NCI-H748 treated with DMSO at 0.1 percent for 48 hours (cell line): ENCODE results near the gene B3GALNT2.
A peak's percentile ranks its signal among the peaks of the same experiment; 100 is the strongest.

ENCODE experiments used
- DNase-seq: peaks from one replicate; lab custom pipeline; 2025; lab: John Stamatoyannopoulos, UW

Gene B3GALNT2

DNA sequence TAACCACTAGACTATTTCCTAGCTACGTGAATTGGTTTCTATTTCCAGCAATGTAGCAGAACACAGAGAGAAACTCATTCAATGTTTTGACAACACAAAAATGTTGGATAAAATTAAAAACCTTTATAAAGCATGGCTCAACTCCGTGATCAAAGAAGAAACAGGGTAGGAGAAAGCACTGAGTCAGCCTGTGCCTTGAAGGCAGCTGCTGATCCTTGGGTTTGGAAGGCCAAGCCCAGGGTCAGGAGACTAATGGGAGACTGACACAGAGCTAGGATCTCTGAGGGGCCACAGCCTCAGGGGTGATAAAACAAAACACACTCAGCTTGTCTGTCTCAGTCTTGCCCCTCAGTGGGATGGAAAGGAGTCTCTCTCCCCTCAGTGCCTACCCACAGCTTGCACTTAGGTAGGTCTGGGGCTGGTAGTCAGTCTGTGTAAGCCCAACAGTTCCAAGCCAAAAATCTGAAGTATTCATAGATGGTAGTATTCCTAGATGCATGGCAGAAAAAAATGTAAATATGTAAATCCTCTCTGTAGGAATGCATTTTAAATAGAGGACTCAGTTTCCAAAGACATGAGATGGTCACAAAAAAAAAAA is 53.3 kb downstream of the B3GALNT2 start:
- no peak for DNase-seq

DNA sequence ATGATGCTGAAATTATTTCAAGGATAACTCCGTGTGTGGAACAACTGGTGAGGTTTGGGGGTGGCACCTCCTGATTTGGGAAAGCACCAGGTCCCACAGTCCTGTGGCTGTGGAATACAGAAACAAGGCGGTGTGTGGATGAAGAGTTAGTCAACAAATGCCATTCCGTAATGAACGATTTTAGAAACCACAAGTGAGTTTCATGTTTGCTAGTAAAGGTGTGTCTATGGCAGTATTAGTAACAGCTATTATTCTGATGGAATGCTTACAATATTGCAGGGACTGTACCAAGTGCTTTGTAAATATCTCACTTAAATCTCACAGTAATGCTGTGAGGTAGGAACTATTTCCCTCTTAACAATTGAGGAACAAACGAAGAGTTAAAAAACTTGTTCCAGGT is 53.8 kb downstream of the B3GALNT2 start:
- DNase-seq = no peak

DNA sequence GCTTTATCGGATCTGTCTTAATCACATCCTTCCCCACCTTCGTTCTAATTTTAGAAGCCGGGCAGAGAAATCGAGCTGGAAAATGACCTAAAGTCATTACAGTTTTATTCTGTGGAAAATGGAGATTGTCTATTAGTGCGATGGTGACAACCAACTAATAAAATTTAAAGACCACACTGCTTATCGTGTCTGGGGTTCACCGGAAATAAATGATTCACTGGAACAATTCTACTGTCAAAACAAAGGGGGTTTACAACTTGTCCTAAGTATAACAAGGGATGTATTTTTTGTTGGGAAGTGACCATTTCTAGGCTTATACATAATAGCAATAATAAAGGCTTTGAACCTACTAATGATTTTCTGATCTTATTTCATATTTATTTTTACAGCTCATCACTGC is 55.6 kb downstream of the B3GALNT2 start:
- DNase-seq = no peak

DNA sequence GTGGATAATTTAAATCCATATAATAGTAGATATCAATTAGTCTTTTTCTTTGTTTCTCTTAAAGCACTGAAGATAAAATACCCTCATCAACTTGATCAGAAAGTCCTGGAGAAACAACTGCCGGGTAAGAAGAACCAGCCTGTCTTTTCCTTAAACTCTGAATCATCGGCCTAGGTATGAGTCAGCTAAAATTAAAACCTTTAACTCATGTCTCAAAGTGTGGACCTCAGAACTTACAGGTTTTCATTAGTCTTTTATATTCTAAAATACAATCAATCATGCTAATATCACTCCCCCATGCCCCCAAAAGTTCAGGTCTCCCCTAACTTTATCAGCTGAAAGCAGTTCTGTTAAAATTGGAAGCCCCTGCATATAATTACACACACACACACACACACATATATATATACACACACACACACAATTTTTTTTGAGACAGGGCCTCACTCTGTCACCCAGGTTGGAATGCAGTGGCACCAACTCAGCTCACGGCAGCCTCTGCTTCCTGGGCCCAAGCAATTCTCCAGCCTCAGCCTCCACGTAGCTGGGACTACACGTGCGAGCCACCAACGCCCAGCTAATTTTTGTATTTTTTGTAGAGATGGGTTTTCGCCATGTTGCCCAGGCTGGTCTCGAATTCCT is 61.3 kb downstream of the B3GALNT2 start:
- no peak for DNase-seq

DNA sequence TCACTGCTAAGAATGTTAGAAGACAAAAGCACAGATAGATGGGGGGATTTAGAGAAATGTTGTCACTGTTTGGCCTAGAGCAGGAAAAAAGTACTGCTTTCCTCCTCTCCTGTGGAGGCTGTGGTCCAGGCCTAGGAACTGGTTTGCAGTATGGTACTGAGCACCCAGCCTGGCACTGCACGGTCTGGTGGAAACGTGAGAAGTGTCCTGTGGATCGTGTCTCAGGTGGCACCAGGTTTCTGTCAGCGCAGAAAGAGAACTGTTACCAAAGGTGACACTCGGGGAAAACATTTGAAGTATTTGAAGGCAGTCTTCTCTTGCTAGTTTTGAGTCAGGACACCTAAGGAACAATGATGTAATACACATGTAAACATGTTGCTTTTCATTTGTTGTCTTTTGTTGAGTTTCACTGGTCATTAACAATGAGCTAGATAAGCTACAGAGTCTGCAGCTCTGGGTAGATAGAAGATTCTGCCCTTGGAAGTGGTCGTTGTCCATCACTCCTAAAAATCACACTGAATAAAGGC is 63.0 kb downstream of the B3GALNT2 start:
- DNase-seq = no peak

DNA sequence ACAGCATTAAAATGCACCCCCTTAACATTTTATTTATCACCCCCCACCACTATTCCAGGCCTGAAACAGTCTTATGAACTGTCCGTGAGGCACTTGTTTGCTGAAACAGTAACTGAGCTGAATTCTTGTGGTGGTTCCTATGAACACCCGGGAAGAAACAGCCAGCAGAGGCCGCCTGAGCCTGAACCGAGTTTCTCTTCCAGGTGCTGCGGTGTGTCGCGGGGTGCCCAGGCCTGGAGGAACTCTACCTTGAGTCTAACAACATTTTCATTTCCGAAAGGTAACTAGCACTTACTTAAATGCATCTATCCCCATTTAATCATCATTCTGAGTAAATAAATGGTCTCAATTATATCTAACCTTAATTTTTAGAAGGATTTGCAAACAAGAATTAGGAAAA is 70.3 kb downstream of the B3GALNT2 start:
- no peak for DNase-seq

DNA sequence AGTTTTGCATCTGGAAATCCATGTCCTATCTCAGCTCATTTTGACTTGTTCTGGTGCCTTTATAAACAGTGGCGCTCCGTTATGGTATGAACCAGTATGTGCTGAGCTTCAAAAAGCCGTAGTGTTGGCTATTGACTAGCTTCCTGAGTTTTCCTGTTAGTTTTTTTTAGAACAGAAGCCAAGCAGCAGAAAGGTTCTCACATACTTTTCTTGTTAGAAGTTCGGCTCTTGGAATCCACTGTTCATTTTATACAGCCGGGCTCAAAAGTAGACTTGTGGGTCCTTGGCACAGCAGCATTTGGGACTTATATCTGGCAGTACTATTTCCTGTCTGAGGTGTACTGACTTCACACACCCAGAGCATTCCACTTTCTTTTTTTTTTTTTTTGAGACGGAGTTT is 73.3 kb downstream of the B3GALNT2 start:
- no peak for DNase-seq

DNA sequence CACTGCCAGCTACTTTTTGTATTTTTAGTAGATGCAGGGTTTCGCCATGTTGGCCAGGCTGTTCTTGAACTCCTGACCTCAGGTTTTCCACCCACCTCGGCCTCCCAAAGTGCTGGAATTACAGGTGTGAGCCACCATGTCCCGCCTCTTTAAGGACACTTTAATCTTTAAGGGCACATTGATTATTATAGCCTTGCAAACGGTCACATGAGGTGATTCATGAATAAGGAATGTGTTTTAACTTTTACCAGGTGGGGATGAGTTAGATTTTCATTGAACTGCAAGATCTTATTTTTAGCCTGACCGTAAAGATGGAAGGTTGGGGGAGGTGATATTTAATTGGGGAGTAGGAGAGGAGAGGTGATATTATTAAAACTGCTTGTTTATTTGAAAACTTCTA is 75.1 kb downstream of the B3GALNT2 start:
- DNase-seq = no peak

DNA sequence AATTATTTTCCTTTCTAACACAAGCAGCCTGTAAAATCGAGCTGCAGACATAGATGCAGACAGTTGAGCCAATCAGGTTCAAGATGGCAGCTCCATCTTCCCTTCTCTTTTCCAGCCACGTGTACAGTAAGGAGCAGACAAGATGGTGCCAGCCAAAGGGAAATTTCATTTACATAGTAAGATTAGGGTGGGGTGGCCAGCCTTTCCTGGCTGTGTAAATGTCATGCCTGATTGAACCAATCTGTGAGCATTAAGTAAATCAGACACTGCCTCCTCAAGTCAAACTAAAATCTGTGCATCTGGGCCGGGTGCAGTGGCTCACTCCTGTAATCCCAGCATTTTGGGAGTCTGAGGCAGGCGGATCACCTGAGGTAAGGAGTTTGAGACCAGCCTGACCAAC is 76.8 kb downstream of the B3GALNT2 start:
- no peak for DNase-seq

DNA sequence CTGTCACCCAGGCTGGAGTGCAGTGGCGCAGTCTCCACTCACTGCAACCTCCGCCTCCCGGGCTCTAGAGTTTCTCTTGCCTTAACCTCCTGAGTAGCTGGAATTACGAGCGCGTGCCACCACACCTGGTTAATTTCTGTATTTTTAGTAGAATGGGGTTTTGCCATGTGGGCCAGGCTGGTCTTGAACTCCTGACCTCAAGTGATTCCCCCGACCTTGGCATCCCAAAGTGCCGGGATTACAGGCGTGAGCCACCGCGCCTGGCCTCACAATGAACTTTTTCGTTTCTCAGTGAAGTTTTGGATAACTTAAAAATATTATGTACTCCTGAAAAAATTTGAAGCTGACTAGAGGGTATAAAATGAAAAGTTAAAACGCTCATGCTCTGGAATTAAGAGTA is 77.6 kb downstream of the B3GALNT2 start:
- no peak for DNase-seq

DNA sequence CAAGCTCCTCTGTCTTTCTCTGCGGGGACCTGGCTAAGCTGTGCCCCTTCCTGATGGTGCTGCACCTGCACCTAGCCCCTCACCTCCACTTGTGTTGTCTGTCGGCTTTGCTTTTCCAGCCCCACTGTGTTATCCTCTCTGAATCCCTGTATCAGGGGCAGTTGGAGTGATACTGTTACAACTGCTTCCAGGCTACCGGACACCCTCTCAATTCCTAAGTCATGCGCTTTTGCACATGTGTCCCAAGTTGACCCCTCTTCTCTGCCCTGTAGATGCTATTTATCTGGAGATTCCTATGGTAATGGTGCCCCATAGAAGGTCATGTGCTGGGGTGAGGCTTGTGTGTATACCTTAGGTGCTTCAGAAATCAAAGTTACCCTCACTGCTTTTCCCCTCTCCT is 78.1 kb downstream of the B3GALNT2 start:
- no peak for DNase-seq

DNA sequence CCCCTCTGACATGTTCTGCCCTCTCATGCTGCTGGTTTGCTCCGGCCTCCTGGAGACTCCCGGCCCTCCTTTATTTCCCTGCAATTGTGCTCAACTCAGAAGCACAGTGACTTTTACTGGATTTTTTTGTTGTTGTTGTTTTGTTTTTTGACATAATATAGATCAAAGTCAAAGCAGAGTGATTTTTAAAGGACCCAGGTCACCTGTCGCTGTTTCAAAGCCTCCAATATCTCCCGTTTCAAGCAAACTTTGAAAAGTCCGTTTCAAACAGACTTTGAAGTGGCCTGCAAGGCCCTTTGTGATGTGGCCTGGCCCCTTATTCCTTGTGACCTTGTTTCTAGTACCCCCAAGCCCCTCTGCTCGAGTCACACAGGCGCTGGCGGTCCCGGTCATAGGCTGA is 78.9 kb downstream of the B3GALNT2 start:
- DNase-seq = no peak

DNA sequence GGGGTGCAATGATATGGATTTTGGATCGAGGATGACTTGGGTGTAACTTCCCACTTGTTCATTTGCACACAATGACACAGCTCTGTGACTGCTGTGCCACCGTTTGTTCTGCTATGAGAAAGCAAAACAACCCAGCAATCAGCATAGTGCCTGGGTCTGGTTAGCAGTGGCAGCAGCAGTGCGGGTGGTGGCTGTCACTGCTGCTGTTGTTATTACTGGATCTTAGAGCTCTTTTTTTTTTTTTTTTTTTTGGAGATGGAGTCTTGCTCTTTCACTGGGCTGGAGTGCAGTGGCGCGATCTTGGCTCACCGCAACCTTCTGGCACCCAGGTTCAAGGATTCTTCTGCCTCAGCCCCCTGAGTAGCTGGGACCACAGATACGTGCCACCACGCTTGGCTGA is 80.2 kb downstream of the B3GALNT2 start:
- DNase-seq = no peak

DNA sequence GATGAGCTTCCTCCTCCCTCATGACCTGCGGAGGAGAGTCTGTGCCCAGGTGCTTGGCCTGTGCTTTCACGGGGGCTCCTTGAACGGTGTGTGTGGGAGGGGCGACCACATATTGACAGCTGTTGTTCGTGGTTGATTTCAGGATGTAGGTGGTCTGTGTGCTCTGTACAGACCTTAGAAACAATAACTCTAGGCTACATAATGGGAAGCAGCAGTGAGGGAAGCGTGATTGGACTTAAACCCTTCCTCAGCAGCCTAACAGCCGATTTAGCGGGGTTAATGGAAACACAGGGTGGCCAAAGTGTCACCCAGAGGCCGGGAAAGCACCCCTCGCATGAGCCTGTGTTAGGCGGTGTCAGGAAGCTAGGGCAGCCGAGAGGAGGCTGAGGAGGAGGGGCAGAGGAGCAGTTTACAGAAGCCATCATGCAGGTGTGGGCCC is 81.0 kb downstream of the B3GALNT2 start:
- DNase-seq = no peak

DNA sequence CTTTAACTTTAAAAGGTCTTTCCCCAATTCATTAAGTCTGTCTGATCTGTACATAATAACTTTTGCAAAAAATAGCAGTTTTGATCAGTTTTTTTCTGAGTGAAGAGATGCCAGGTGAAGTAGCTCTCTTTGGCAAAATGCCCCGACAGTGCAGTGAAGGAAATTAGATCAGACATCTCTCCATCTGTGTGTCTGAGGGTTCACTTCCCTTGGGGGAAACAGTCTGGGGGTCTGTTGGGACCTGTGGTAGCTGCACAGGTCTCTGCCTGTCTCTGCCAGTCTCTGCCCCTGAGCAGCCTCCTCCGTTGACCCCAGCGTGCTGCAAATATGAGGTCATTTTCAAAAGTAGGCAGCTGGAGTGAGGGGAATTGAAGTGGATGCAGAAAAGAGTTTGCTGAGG is 82.5 kb downstream of the B3GALNT2 start:
- no peak for DNase-seq

DNA sequence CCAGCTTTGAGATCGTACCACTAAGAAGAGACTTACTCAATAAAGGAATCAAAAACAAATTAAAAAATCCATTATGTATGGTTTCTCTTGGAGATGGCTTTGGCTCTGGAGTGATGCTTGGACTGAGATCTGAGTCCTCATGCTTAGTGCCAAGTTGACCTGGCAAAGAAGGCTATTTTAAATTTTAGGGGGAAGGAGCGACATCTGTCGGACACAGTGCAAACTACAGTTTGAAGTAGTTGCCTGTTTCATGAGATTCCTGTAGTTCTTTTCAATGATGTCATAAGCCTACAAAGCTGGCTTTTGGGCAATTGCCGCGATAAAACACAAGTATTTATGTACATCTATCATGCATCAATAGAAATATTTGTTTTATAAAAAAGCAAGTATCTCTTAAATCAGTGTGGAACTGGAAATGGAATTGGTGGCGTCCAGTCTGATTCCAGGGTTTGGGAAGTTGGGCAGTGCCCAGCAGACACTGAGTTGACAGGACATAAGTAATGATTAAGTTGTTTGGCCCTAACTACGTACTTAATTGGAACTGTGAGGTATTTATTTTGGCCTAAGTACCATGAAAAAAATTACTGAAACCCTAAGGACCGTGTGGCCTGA is 87.1 kb downstream of the B3GALNT2 start:
- DNase-seq = peak; percentile 4

DNA sequence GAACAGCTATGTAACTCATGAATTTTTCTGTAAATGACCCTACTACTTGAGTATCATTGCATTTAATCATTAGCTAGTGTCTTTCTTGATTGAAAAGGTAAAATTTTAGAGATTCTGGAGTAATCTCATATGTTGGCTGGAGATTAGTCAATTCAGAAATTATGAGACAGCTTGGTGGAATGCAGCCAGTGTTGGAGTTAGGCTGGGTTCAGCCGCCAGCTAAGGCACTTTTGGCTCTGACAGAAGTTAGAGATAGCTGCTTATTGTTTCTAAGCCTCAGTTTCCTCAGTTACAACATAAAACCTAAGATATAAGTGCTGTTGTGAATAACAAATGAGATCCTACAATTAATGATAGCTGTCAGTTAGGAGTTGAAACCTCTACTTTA is 87.6 kb downstream of the B3GALNT2 start:
- no peak for DNase-seq

DNA sequence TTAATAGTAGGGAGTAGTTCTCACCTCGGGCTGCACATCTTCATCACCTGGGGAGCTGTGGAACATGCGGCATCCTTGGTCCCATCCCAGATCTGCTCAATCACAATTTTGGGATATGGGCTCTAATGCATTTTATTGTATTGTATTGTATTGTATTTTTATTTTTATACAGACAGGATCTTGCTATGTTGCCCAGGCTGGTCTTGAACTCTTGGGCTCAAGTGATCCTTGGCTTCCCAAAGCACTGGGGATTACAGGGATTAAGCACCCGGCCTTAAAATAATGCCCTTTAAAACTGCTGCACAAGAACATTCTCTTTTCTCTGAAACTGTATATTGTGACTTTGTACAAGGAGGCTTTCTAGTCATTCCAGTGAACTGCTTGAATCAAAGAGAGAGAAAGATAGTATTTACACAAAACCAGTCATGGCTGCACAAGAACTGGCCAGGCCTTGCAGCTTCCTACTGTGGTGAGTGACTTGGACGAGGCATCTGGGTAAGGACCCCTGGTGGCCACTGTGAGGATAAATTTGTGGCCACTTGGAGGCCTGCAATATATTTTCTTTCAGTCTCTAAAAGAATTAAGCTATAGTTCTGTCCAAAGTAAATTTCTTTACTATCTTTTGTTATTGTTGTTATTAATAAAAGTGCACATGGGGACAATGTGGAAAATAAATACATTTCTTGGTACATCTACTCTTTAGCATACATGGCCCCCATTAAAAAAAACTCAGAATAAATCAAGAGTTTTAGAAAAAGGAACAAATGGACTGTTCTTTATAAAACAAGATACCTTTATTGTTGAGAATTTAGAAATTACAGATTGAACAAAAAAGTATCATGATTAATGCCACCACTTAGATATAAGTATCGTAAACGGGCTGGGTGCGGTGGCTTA is 89.0 kb downstream of the B3GALNT2 start:
- peak; percentile 34 for DNase-seq

DNA sequence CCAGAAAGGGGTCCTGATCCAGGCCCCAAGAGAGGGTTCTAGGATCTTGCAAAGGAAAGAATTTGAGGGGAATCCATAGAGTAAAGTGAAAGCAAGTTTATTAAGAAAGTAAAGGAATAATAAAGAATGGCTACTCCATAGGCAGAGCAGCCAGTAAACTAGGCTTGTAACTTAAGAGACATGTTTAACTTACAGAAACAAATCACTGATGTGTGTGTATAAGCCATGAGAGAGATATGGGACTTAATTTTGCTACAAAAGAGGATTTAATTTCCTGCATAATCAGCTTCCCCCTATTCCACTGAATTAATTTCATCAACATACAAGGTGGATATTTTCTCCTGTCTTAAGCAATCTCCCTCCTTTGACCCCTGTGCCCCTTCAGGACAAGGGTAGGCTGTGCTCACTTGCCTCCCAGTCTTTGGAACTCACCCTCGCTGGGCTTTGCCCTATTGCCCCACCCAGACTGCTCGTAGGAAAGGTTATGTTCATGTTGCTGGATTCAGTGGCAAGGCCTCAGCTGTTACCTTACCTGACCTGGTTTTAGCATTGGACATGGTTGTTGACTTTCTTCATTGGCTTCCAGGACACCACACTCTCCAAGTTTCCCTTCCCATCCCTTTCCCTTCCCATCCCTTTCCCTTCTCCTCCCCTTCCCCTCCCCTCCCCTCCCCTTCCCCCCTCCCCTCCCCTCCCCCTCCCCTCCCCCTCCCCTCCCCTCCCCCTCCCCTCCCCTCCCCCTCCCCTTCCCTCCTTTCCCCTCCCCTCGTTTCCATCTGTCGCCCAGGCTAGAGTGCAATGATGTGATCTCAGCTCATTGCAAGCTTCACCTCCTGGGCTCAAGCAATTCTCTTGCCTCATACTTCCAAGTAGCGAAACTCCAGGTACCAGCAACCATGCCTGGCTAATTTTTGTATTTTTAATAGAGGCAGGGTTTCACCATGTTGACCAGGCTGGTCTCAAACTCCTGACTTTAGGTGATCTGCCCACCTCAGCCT is 92.5 kb downstream of the B3GALNT2 start:
- DNase-seq = no peak

DNA sequence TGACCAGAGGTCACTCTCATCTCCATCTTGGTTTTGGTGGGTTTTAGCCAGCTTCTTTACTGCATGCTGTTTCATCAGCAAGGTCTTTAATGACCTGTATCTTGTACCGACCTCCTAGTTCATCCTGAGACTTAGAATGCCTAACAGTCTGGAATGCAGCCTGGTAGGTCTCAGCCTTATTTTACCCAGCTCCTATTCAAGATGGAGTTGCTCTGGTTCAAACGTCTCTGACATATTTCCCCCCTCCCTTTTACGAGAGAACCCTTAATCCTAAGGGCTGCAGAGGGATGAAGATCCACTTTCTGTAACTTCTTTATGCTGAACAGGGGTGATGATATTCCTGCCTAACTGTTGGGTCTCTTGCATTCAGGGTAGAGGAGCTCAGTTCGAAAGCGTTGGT is 93.8 kb downstream of the B3GALNT2 start:
- no peak for DNase-seq
